Measurements from ENCODE around the gene FBXO41. TPM values are rescaled to one million over a fixed set of nuclear protein-coding genes. Genes with fewer than 3 reads are reported as not detected.

FBXO41 gene
- total RNA-seq, 1 experiment from 2014 or later: 12.1 TPM

- Histone ChIP-seq H3K27me3 (replicated peaks; ENCODE audit: control insufficient read depth, insufficient read depth, low read length) (peaks cover 1% of the 10 kb centered on the region; the same call in 1 of the 2 replicates), H3K9me3 (no peaks in the 10 kb centered on the region), H3K4me3 (ENCODE audit: low read depth, low read length) (peak overlapping the region; percentile 45), H3K36me3 (ENCODE audit: control insufficient read depth, insufficient read depth, low read length) (no peaks in the 10 kb centered on the region), H3K4me1 (no peaks in the 10 kb centered on the region)
- peaks cover 23% of the 10 kb centered on the region for H3K27me3 Mint-ChIP-seq (ENCODE audit: insufficient read depth, unreplicated experiment)
- H3K9me3 Mint-ChIP-seq (ENCODE audit: unreplicated experiment): no peaks in the 10 kb centered on the region
- H3K4me1 Mint-ChIP-seq (ENCODE audit: low read depth, unreplicated experiment): no peaks in the 10 kb centered on the region
- intact Hi-C loops (cut with micrococcal nuclease; ENCODE audit: unreplicated experiment): no loop called here
- H3K27ac Mint-ChIP-seq (ENCODE audit: unreplicated experiment): peak overlapping the region; percentile 18
- CTCF ChIA-PET: interaction anchor here (0.6 to 0.8 kb wide), 3 partner anchors 9 to 135 kb away, joined by 3 read pairs; partner anchors contain the start of gene FBXO41
- peak overlapping the region; percentile 71 for H3K4me3 Mint-ChIP-seq (ENCODE audit: unreplicated experiment)
- POLR2A ChIA-PET: interaction anchor here (0.7 kb wide), 1 partner anchor 58 kb away, joined by 3 read pairs; the partner anchor contains the start of gene CCT7
- DNase-seq: peak in 1 of 2 experiments; percentile 11
- H3K36me3 Mint-ChIP-seq (ENCODE audit: insufficient read depth, unreplicated experiment): no peaks in the 10 kb centered on the region
- BruUV-seq (replicated peaks): TSS peak; percentile 52
- no peak for TF ChIP-seq CTCF (IDR thresholded peaks at IDR 0.05; ENCODE audit: insufficient read depth in 1 of 2, low read depth in 1 of 2, low read length in 1 of 2, severe bottlenecking in 1 of 2, unreplicated experiment in 1 of 2)
These were observed 8.7 kb upstream of the FBXO41 start for GRCh38 chr2:73292906-73293533.

GRCh38 chr2:73292316-73292905, 8.1 kb upstream of the FBXO41 start:
- Mint-ChIP-seq H3K4me3 (ENCODE audit: unreplicated experiment) (peak overlapping the region; percentile 71), H3K4me1 (ENCODE audit: low read depth, unreplicated experiment) (no peaks in the 10 kb centered on the region), H3K27ac (ENCODE audit: unreplicated experiment) (no peak overlapping the region), H3K27me3 (ENCODE audit: insufficient read depth, unreplicated experiment) (peaks cover 21% of the 10 kb centered on the region), H3K9me3 (ENCODE audit: unreplicated experiment) (no peaks in the 10 kb centered on the region), H3K36me3 (ENCODE audit: insufficient read depth, unreplicated experiment) (no peaks in the 10 kb centered on the region)
- H3K4me3 ChIP-seq (ENCODE audit: low read depth, low read length): no peak overlapping the region
- no peaks in the 10 kb centered on the region for H3K36me3 ChIP-seq (ENCODE audit: control insufficient read depth, insufficient read depth, low read length)
- H3K27me3 ChIP-seq (replicated peaks; ENCODE audit: control insufficient read depth, insufficient read depth, low read length): peaks cover 1% of the 10 kb centered on the region; the same call in 1 of the 2 replicates
- TF ChIP-seq CTCF (IDR thresholded peaks at IDR 0.05; ENCODE audit: insufficient read depth in 1 of 2, low read depth in 1 of 2, low read length in 1 of 2, severe bottlenecking in 1 of 2, unreplicated experiment in 1 of 2): no peak
- DNase-seq: no peak
- no peaks in the 10 kb centered on the region for H3K4me1 ChIP-seq
- POLR2A ChIA-PET: no interaction called here
- CTCF ChIA-PET: no interaction called here
- BruUV-seq (replicated peaks): no TSS peak
- intact Hi-C loops (cut with micrococcal nuclease; ENCODE audit: unreplicated experiment): no loop called here
- H3K9me3 ChIP-seq: no peaks in the 10 kb centered on the region

GRCh38 chr2:73291461-73292315, 7.4 kb upstream of the FBXO41 start:
- intact Hi-C loops (cut with micrococcal nuclease; ENCODE audit: unreplicated experiment): no loop called here
- DNase-seq: peak in 1 of 2 experiments; percentile 36
- Mint-ChIP-seq H3K4me3 (ENCODE audit: unreplicated experiment) (peak overlapping the region; percentile 34), H3K27ac (ENCODE audit: unreplicated experiment) (no peak overlapping the region), H3K36me3 (ENCODE audit: insufficient read depth, unreplicated experiment) (no peaks in the 10 kb centered on the region), H3K27me3 (ENCODE audit: insufficient read depth, unreplicated experiment) (peaks cover 19% of the 10 kb centered on the region), H3K9me3 (ENCODE audit: unreplicated experiment) (no peaks in the 10 kb centered on the region), H3K4me1 (ENCODE audit: low read depth, unreplicated experiment) (no peaks in the 10 kb centered on the region)
- Histone ChIP-seq H3K4me3 (ENCODE audit: low read depth, low read length) (no peak overlapping the region), H3K27me3 (replicated peaks; ENCODE audit: control insufficient read depth, insufficient read depth, low read length) (no peaks in the 10 kb centered on the region; the same call in 1 of the 2 replicates), H3K36me3 (ENCODE audit: control insufficient read depth, insufficient read depth, low read length) (no peaks in the 10 kb centered on the region), H3K9me3 (no peaks in the 10 kb centered on the region), H3K4me1 (no peaks in the 10 kb centered on the region)
- POLR2A ChIA-PET: no interaction called here
- TF ChIP-seq CTCF (IDR thresholded peaks at IDR 0.05; ENCODE audit: insufficient read depth in 1 of 2, low read depth in 1 of 2, low read length in 1 of 2, severe bottlenecking in 1 of 2, unreplicated experiment in 1 of 2): peak; percentile 18 to 24
- CTCF ChIA-PET: no interaction called here
- no TSS peak for BruUV-seq (replicated peaks)
